Measurements from ENCODE around the gene CTNND2.
"Not testable (repeated sequence)": the region's sequence is repeated elsewhere in the genome, so short reads cannot be mapped to it uniquely, and the experiment has no call there.

Gene CTNND2

DNA sequence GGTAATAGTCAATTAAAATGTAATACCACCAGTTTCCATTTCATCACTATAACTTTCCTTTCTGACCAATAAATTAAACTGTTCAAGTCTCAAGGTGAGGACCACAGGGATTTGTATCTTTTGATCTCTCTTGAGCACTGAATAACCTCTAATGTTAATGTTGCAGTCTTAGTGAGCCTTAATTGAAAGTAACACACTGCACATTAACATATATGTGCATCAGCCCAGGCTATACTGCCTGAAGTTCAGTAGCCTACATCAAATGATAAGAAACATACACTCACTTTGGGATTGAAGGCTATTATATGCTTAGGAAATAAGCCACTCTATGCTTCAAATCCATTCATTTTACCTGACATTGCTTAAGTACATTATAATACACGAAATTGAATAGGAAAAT, 832.2 kb downstream of the CTNND2 start:
- DNase-seq: no peak

DNA sequence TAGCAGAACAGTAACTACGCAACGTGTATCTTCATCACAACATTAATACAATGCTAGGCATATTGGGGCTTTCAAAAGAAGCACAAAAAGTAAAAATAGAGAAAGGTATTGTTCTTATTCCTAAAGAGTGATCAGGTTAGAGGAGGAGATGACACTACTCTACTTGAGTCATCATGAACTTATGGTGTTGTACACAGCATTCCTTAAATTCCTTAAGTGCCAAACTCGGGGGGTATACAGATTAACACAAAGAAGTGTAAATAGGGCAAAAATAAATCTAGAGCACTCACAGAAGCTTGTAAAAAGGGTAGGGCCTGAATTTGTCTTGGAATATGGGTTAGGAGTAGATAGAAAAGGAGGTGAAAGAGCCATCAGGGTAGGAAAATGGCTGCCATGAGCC, 835.2 kb downstream of the CTNND2 start:
- DNase-seq: no peak

DNA sequence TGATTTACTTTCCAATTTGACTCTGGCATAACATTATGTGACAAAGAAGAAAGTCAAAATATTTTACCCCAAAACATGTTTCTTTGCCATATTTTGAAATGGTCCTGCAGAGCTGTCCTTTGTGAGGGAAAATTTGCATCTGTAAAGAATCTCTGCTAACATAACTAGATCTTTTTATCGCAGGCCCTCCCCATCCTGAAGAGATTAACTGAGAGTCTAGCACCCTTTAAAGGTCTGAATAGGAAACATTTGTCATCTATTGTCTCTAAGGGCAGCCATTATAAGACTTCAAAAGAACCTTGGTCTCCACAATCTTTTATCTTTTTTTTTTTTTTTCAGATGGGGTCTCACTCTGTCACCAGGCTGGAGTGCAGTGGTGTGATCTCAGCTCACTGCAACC, 838.5 kb downstream of the CTNND2 start:
- DNase-seq: not testable (repeated sequence)

DNA sequence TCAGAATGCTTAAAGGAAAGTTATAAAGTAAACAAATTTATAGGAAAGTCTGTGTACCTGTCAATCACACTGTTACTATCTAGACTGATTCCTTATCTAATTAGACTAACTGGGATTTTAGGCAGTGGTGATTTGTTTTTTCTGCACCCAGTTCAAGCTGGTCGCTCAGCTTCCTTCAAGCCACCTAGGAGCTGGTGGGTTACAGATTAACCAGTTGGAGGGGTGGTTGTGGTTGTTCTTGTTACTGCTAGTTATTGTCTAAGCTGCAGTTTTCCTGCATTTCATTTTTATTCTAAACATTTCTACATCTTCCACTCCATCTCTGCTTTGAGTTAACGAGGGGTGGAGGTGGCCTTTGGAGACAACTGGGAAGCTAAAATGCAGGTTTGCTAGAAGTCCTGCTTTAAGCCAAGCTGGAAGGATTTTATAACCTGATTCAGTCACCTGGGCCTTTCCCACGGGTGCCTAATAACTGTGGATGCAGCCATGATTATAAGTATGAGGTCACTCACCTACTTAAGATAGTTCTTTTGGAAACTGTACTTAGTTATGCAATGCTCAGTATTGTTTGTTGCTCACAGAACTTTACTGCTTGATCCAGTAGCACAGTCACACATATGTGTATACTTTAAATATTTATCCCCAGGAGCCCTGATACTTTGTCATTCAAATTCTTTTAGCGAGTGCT, 839.3 kb downstream of the CTNND2 start:
- no peak for DNase-seq

DNA sequence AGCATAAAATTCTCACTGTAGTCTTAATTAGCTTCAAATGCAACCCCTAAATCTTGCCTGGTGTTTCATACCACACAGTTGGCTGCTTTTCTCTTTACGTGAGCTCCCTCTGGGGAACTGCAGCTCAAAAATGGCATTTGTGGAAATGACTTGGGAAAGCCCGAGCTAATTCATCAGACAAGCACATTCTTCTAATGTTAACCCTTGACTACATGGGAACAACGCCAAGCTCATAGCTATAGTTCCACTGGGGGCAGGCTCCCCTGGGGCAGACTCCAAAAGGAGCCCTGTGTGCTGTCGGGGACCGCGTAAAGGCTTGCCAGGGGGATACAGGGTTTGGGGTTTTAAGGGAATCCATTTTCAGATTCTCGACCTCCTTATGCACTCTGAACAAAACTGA, 841.8 kb downstream of the CTNND2 start:
- no peak for DNase-seq

DNA sequence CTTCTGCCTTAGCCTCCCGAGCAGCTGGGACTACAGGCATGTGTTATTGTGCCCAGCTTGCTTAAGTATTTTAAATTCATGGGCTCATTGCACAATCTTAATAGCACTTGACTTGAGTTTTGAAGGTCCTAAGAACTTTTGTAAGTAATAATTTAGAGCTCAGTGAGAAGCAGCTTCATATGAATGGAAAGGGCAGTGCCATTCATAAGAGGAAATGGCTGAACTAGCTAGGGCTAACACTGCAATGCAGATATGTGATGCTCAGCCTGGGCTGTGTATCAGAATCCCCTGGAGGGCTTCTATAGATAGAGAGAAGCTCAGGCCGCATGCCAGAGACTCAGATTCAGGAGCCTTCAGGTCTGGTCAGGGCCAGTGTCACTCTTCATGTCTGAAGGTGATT, 847.7 kb downstream of the CTNND2 start:
- no peak for DNase-seq

DNA sequence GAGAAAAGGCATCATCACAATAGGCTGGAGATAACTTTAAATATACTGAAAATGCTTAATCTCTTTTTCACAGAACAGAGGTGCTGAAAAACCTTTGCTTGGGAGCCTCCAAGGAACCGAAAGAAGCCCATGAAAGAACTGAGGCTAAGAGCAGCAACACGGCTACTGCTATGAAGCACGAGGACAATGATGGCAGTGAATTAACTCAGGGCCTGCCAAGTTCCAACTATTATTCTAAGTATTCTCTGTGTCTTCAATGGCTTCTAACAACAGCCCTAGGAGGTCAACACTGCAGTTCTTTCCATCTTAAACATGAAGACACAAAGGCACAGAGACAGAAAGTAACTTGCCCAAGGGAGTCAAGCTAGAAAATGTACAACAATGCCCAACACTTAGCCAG, 850.2 kb downstream of the CTNND2 start:
- DNase-seq: no peak

DNA sequence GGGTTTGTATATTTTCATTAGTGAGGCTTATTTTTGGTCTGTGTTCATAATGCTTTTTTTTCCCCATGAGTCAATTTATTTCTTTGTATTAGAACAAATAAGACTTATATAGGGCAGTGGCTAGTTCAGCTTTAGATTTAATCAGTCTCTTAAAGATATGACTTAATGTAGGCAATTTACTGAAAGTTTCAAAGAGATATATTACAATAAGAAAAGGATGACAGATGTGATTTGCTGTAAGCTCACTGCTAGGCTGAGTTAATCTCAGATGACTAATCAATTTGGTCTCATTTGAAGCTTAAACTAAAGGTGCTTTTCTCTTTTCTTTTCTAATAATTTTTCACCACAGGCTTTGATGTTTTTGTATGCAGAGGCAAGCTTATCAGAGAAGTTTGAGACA, 851.4 kb downstream of the CTNND2 start:
- no peak for DNase-seq

DNA sequence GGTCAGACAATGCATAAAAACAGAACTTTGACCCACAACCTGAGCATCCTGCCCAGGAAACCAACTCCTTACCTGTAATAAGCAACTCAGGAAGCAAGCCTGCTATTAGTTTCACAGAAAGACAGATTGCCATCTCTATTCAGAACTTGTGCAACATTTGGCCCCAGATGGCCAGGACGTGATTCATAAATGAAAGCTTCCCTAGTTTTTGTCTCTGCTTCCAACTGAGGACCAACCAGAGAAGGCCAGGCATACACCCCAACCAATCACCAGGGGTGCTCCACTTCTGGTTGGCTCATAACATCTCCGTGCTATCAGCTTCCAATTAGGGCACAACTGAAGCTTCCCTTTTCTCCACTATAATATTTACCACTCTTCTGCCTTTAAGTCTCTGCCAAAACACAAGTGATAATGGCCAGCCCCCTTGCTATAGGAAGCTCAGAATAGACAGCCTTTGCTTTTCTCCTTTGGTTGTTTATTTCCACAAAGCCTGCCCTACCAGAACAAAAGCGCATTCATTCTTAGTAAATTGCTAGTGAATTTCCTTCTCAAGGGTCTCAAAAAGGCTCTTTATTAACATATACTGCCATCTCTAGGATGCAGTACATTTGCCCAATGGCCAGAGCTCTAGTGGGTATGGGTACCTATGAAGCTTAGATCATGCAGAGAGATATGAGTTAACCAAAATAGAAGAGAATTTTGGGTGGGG, 853.5 kb downstream of the CTNND2 start:
- no peak for DNase-seq

DNA sequence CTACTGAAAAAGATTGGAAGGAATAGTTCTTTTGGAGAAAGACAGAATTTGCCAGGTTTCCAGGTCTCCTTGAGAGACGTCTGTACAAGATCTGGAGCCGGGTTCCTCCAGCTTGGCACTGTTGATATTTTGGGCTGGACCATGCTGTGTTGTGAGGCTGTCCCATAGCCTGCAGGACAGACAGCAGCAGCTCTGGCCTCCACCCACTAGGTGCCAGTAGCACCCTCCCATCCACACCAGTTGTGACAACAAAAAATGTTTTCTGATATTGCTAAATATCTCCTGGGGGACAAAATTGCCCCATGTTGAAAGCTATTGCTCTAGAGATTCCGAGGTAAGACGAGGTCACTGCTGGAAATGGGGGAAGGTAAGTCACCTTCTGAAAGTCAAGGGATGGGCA, 855.5 kb downstream of the CTNND2 start:
- DNase-seq: no peak

DNA sequence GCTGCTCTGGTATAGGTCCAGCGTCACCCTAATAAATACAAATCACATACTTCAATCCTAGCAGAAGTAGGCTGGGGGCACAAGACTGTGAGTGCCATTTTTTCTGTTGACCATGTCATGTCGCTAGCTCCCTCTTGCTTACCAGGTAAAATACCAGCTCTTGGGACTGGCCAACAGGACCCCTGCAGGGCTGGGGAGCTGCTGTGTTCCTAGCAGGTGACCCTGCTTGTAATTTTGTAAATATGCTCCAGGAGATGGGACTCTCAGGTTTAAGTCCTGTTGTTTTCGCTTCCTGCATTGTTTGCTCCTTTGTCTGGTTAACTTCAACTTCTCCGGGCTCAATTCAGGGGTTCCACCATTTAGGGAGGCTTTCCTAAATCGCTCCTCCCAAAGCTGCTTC, 856.6 kb downstream of the CTNND2 start:
- no peak for DNase-seq

DNA sequence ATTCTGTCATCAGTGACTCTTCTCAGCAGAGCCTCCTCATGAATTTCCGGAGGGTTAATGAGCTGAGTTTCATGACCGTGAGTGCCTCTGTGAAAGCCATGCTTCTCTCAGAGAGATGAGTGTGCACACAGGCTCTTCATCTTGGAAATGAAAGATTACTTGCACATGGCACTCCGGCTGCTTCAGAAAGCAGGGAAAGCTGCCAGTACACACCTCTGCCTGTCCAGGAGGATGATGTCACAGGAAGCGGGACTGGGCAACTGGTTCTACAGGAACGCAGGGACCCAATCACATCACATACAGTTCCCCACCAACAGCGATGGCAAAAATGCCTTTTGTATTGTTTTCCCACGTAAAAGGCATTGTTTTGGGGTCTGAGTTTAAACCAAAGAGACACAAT, 857.2 kb downstream of the CTNND2 start:
- no peak for DNase-seq

DNA sequence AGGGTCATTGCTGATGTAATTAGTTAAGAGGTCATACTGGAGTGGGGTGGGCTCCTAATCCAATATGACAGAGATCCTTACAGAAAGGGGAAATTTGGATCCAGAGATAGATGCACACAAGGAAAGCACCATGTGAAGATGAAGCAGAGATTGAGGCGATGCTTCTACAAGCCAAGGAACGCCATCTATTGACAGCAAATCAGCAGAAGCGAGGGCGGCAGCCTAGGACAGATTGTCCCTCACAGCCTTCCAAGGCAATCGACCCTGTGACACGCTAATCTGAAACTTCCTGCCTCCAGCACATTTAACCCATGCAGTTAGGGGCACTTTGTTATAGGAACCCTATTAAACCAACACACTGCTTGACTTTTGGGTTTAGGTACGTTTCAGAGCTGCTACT, 858.1 kb downstream of the CTNND2 start:
- DNase-seq: no peak

DNA sequence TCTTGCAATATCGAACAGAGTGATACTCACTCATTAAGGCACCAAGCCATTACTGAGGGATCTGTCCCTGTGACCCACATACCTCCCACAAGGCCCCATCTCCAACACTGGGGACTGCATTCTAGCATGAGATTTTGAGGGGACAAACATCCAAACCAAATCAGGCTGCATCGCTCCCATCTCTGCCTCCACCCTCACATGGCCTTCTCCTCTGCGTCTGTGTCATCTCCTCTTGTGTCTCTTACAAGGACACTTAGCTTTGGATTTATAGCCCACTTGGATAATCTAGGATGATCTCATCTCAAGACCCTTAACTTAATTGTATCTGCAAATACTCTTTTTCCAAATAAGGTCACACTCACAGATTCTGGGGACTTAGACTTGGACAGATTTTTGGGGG, 858.8 kb downstream of the CTNND2 start:
- DNase-seq: no peak

DNA sequence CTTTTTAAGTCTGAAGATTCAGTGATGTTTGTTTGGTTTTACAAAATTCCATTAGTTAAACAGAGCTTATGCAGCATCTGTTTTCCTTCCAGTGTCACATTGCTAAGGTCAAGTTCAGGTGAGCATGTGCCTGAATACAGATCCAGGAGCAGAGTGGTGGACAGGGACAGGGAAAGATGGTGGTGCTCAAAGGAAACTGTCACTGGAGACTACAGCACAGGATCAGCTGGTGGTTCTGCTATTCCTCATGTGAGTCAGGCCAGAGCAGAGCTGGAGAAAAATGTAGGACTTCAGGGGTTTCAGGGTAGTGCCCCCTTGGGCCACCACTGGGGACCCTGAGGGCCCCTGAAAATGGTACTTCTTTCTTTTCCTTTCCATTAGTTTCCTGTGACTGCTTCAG, 859.7 kb downstream of the CTNND2 start:
- no peak for DNase-seq

DNA sequence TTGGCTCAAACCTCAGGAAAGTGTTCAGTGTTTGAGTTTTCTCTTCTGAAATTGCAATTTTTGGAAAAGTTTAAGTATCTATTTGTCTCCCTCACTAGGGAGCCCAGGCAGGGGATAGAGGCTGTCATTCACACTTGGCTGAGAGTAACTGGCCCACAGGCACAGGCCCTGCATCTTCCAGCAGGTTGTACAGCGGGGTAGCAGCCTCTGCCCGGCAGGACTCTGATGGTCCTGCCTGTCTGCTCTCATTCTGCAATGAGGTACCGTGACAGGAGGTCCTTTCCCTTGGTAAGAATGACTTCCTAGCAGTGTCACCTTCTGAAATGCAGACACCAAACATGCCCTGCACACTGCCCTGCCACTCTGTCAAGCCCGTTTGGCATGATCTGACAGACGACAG, 860.4 kb downstream of the CTNND2 start:
- DNase-seq: no peak

DNA sequence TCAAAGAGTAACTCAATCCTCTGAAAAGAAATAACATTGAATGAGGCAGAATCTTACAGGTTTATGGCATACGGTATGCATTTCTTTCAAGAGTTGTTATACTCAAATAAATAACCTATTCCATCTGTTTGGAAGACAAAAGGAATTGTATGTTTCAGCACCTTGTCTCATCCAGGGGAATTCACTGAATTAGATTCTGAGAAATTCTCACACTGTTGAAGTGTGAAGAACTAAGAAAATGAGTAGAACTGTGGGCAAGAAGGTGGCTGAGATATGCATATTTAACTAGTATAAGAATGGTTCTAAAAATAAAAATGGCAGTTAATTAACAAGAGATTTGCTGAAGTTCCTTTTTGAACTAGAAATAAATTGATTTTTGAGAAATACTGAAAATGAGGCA, 863.9 kb downstream of the CTNND2 start:
- DNase-seq: no peak

DNA sequence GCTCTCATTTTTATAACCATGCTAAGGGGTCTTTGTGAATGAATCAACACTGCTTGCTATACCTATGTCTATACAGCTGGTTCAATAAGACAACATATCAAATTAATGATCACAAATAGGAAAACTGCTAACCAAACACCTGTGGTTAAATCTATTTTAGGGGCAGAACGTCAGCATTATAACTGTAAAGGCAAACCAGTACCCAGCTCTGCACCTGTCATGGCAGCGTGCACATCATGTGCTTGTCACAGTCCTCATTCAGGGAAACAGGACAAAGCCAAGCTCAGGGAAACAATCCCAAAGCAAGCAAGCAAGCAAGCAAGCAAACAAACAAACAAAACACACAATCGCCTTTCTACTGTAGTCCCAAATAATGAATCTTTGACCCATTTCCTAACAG, 865.5 kb downstream of the CTNND2 start:
- DNase-seq: no peak

DNA sequence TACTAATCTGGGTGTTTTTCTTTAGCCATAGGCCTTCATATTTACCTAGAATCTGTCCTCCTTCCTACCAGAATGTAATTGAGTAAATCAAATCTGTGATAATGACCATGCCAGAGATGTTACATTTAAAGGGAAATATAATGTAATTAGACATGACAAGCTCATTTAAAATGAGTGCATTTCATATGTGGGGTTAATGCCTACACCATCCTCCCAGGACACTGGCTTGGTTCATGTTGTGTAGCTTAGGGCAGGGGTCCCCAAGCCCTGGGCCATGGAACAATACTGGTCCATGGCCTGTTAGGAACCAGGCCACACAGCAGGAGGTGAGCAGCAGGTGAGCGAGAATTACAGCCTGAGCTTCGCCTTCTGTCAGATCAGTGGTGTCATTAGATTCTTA, 866.3 kb downstream of the CTNND2 start:
- DNase-seq: no peak

DNA sequence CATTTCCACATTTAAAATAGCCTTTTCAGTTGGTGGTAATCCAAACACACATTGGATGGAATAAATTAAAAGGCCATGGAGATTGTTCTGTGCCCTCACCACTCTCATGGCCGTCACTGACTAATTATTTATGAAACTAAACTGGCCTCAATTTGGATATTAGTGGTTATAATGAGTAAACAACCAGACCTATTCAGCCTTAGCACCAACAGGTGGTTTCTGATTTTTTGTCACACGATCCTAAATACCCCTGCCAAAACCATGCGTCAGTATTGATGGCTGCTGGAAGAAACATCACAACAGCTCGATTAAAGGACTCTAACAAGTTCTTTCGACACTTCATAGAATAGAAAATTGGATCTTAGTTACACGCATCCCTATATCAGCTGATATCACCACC, 867.2 kb downstream of the CTNND2 start:
- DNase-seq: no peak

DNA sequence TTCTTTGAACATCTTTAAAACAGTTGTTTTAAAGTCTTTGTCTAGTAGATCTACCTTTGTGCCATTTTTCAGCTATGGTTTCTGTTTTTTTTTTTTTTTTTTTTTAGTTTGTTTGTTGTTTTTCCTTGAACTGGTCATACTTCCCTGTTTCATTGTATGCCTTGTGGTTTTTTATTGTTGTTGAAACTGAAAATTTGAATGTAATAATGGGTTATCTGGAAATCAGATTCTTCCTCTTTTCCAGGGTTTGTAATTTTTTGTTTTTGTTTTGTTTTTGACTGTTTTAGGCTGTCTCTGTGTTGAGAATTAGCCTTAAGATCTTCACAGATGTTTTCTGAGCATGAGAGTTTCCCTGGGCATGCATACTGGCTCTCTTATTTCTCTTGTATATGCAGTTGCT, 873.6 kb downstream of the CTNND2 start:
- DNase-seq: no peak

DNA sequence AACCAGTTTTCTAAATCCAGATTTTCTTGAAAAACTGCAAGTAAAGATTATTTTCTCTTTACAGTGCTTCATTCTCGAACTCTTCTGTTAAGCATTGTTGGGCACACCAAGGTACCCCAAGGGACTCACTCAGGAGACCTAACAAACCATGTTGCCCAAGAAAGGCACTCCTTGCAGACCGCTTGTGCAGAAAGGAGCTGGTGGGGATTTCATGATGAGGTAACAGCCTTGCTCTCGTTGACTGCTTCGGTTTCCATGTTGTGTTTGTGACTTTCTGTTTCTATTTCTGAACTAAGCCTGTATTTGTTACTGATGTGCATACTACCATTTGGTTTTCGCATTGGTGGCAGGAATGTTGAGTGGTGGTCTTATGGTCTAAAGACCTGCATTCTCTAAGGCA, 876.6 kb downstream of the CTNND2 start:
- no peak for DNase-seq

DNA sequence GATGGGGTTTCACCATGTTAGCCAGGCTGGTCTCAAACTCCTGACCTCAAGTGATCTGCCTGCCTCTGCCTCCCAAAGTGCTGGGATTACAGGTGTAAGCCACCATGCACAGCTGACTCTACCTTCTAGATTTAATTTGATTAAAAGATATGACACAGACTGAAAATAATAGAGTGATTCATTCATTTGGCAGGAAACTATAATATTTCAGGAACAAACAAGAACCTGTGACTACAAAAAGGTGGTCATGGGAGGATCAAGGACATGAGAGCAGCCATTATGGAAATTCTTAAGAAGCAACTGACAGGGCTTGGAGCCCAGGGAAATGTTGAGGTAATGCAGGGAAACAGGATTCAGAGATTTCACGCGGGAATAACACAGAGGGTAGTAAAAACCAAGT, 877.7 kb downstream of the CTNND2 start:
- no peak for DNase-seq

DNA sequence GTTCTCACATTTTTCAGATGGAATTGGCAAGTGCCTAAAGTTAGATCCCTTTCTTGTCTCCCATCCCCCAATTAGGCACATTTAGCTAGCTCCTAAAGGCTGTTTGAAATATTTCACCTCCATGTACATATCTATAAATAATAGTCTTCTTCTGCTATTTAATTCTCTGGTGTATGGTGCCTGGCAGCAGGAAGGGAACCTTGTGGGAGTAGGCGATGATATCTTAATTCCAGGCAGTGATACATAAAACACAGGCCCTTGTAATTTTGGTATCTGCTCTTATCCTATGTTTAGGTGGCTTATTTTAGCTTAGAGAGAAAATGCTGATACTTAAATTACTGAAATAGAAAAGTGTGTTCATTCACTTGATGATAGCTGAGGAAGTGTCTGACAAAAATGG, 880.3 kb downstream of the CTNND2 start:
- DNase-seq: no peak

DNA sequence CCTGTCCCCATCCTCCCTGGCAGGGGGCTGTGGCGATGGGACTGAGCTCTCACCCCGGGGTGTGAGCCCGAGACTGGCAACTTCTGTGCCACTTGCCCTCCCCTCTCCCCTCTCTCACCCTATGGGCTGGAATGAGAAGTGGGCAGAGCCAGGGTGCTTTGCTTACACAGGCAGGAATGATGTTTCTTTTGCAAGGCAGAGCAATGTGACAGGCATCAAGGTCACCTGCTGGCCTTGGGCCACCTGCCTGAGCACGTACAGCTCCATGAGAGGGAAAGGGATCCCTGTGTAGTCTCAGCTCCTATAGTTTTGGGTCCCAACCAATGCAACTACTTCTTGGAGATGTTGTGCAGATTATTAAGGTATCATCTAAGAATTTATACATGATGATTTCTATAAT, 890.5 kb downstream of the CTNND2 start:
- DNase-seq: no peak

Data from T-helper 2 cell (primary cell).